AG04450 (cell line): Measurements from ENCODE around the gene PRRT4. TPM values are rescaled to one million over a fixed set of nuclear protein-coding genes. Genes with fewer than 3 reads are reported as not detected.

ENCODE experiments used
- CTCF ChIA-PET: fragments of 300-600, 350-600 bp; formaldehyde crosslinking; extraction: SDS; loops from one replicate; lab custom pipeline; 2022; ENCODE audit warnings: antibody characterized with exemption, inconsistent platforms; lab: Charles Lee
- POLR2A ChIA-PET: fragments of 350-600 bp; formaldehyde crosslinking; extraction: SDS; loops from one replicate; lab custom pipeline; 2021; ENCODE audit warnings: antibody characterized with exemption, inconsistent platforms; lab: Yijun Ruan, JAX
- DNase-seq: peaks from one replicate; pipeline ENCODE4 v3.0.0-alpha.2; 2011; ENCODE audit warnings: low read depth, low spot score
- H3K27ac ChIP-seq: one replicate; pipeline ENCODE4 v1.5.1; 2012; ENCODE audit warnings: low read depth, low read length, control low read depth
- H3K27me3 ChIP-seq: one replicate; pipeline ENCODE4 v1.6.0; 2012; ENCODE audit warnings: low read length; ENCODE audit not compliant: control insufficient read depth, insufficient read depth
- H3K4me3 ChIP-seq: 2 replicates; pipeline ENCODE4 v1.5.1; 2011; ENCODE audit warnings: mild to moderate bottlenecking, low read depth, low read length, control low read depth
- H3K9me3 ChIP-seq: 2 replicates; pipeline ENCODE4 v1.5.1; 2012; ENCODE audit warnings: low read length; ENCODE audit not compliant: control insufficient read depth, insufficient read depth
- CTCF ChIP-seq: IDR thresholded peaks from 2 replicates; pipeline ENCODE4 v1.5.1; 2011; ENCODE audit warnings: low read depth, low read length, control low read depth, inconsistent platforms
- polyA plus RNA-seq: library from polyadenylated mRNA; depleted of rRNA; stranded (reverse); fragments of >200 nt; gene quantifications from 2 replicates; pipeline ENCODE4 v1.2.3, GENCODE V29; 2011

The PRRT4 gene
- polyA plus RNA-seq, 1 experiment: not detected

GRCh38 chr7:128399991-128400390, 38.5 kb upstream of the PRRT4 start:
- CTCF ChIA-PET: interaction anchor here (0.7 to 4.0 kb wide), 5 partner anchors 13 to 61 kb away, joined by 4 to 88 read pairs (median 32); no protein-coding TSS in a partner anchor
- no peak for TF ChIP-seq CTCF
- Histone ChIP-seq H3K27ac (no peak overlapping the region), H3K27me3 (no peaks in the 10 kb centered on the region), H3K4me3 (no peak overlapping the region), H3K9me3 (no peaks in the 10 kb centered on the region)
- DNase-seq: no peak
- POLR2A ChIA-PET: no interaction called here

- Histone ChIP-seq H3K27me3 (no peaks in the 10 kb centered on the region), H3K4me3 (no peak overlapping the region), H3K9me3 (no peaks in the 10 kb centered on the region), H3K27ac (no peak overlapping the region)
- ChIA-PET POLR2A (no interaction called here), CTCF (interaction anchor here (1.1 to 4.0 kb wide), 12 partner anchors 10 to 62 kb away, joined by 5 to 88 read pairs (median 11); no protein-coding TSS in a partner anchor)
- DNase-seq: no peak
- TF ChIP-seq CTCF: no peak
Measured at GRCh38 chr7:128398841-128399135, 37.3 kb upstream of the PRRT4 start.

- CTCF ChIA-PET: interaction anchor here (0.6 to 4.0 kb wide), 22 partner anchors 9 to 251 kb away, joined by 3 to 88 read pairs (median 8); partner anchors contain the start of gene RBM28
- POLR2A ChIA-PET: no interaction called here
- DNase-seq: no peak
- Histone ChIP-seq H3K9me3 (no peaks in the 10 kb centered on the region), H3K27ac (no peak overlapping the region), H3K27me3 (no peaks in the 10 kb centered on the region), H3K4me3 (no peak overlapping the region)
- peak; percentile 96 for TF ChIP-seq CTCF
Measured at GRCh38 chr7:128398016-128398840, 36.7 kb upstream of the PRRT4 start.

GRCh38 chr7:128396357-128396756, 34.9 kb upstream of the PRRT4 start:
- no peak for DNase-seq
- TF ChIP-seq CTCF: no peak
- ChIA-PET CTCF (interaction anchor here (0.6 to 4.0 kb wide), 7 partner anchors 9 to 903 kb away, joined by 3 to 88 read pairs (median 4); no protein-coding TSS in a partner anchor), POLR2A (no interaction called here)
- Histone ChIP-seq H3K4me3 (no peak overlapping the region), H3K9me3 (no peaks in the 10 kb centered on the region), H3K27me3 (no peaks in the 10 kb centered on the region), H3K27ac (no peak overlapping the region)

- DNase-seq: no peak
- no peak for TF ChIP-seq CTCF
- Histone ChIP-seq H3K27ac (no peak overlapping the region), H3K4me3 (no peak overlapping the region), H3K27me3 (no peaks in the 10 kb centered on the region), H3K9me3 (no peaks in the 10 kb centered on the region)
- ChIA-PET CTCF (interaction anchor here (0.6 to 1.5 kb wide), 4 partner anchors 9 to 904 kb away, joined by 3 to 5 read pairs (median 4); no protein-coding TSS in a partner anchor), POLR2A (no interaction called here)
Measured at GRCh38 chr7:128395748-128396147, 34.3 kb upstream of the PRRT4 start.
